ENCODE results near the gene C7orf33. TPM values are rescaled to one million over a fixed set of nuclear protein-coding genes. Genes with fewer than 3 reads are reported as not detected.

C7orf33 gene
- total and polyA plus RNA-seq, 8 donors, result not detected

DNA sequence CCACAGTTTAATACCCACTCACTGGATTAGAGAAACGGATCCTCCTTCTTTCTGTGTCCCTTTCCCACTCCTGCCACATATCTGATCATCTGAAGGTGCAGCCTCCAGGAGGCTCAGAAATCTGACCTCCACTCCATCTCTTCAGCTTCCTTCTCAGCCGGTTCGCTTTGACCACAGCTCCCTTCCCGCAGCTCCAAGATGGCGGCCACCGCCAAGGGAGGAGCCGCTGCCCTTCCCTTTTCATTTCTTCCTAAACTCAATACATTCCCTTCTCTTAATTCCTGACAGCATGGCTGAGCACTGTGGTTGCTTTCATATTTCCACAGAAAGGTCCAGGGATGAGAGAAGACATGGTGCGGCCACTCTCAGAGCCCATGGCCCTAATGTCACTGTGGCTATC lies 43.7 kb upstream of the C7orf33 start:
- Histone ChIP-seq H3K36me3 (no peaks in the 10 kb centered on the region), H3K4me3 (no peak overlapping the region), H3K27ac (no peak overlapping the region), H3K4me1 (no peaks in the 10 kb centered on the region), H3K27me3 (no peaks in the 10 kb centered on the region), H3K9me3 (peaks cover 0 to 3% of the 10 kb centered on the region in 2 donors)
- DNase-seq, result no peak
- no peak for ATAC-seq
- intact Hi-C loops (cut with DNase I), result no loop called here
- no peak for TF ChIP-seq CTCF (IDR thresholded peaks at IDR 0.05)

DNA sequence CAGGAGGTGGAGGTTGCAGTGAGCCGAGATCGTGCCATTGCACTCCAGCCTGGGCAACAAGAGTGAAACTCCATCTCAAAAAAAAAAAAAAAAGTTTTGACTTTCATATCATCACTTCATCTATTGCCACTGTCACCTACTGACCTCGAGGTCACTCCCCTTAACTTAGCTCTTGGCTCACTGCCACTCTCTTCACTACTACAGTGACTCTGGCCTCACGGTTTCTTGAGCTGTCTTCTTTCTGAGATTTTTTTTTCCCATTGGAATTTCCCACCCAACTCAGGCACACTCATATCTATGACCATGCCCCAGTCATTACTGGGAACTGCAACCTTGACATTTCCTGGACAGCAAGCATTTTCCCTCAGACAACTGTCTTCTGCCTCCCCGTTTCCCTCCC lies 42.6 kb upstream of the C7orf33 start:
- intact Hi-C loops (cut with DNase I), result no loop called here
- no peaks in the 10 kb centered on the region for H3K4me1 ChIP-seq

DNA sequence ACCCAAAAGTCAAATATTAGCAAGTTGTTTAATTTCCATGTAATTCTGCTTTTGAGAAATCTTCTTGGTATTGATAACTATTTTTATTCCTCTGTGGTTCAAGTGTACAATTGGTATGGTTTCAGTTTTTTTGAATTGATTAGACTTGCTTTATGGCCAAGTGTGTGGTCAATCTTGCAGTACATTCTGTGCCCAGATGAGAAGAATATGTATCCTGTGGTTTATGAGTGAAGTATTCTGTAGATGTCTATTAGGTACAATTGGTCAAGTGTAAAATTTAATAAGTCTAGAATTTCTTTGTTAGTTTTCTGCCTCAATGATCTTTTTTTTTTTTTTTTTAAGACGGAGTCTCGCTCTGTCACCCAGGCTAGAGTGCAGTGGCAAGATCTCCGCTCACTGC lies 36.6 kb upstream of the C7orf33 start:
- intact Hi-C loops (cut with DNase I), result no loop called here

More for the DNA sequence above, 42.6 kb upstream of the C7orf33 start:
- Histone ChIP-seq H3K27ac (no peak overlapping the region), H3K27me3 (no peaks in the 10 kb centered on the region), H3K4me3 (no peak overlapping the region), H3K36me3 (no peaks in the 10 kb centered on the region), H3K9me3 (peaks cover 0 to 3% of the 10 kb centered on the region in 2 donors)
- no peak for TF ChIP-seq CTCF (IDR thresholded peaks at IDR 0.05)
- DNase-seq (no peak), ATAC-seq (no peak)

GRCh38 chr7:148556892-148557291 lies 33.7 kb upstream of the C7orf33 start:
- ATAC-seq, result peak; percentile 88
- Histone ChIP-seq H3K4me1 (no peaks in the 10 kb centered on the region), H3K27ac (no peak overlapping the region), H3K27me3 (no peaks in the 10 kb centered on the region), H3K9me3 (no peaks in the 10 kb centered on the region), H3K4me3 (no peak overlapping the region), H3K36me3 (no peaks in the 10 kb centered on the region)
- peak in 1 of 4 donors; percentile 43 for DNase-seq
- intact Hi-C loops (cut with DNase I), result no loop called here
- no peak for TF ChIP-seq CTCF (IDR thresholded peaks at IDR 0.05)

More for the DNA sequence above, 36.6 kb upstream of the C7orf33 start:
- Histone ChIP-seq H3K9me3 (peaks cover 0 to 3% of the 10 kb centered on the region in 2 donors), H3K4me1 (no peaks in the 10 kb centered on the region), H3K27ac (no peak overlapping the region), H3K4me3 (no peak overlapping the region), H3K36me3 (no peaks in the 10 kb centered on the region), H3K27me3 (no peaks in the 10 kb centered on the region)
- ATAC-seq (no peak), DNase-seq (no peak)
- TF ChIP-seq CTCF (IDR thresholded peaks at IDR 0.05), result no peak

DNA sequence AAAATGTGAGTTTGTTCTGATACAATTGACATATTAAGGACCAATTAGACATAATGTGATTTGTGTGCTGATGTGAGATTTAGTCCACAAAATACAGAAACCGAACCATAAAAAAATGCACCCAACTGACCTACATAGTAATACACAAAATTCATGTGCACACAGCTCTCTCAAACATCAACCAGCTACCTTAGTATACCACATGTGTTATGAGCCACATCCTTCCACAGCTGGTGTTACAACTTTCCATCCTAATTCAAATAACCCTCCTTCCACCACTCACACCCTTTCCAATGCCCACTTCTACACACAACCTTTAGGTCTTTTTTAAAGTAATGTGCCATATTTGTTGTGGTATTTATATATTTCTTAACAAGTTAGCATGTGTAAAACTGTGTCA lies 31.7 kb upstream of the C7orf33 start:
- intact Hi-C loops (cut with DNase I), result no loop called here
- H3K9me3 ChIP-seq, result no peaks in the 10 kb centered on the region
- H3K36me3 ChIP-seq, result no peaks in the 10 kb centered on the region
- DNase-seq (no peak), ATAC-seq (no peak)
- H3K27ac ChIP-seq, result no peak overlapping the region
- TF ChIP-seq CTCF (IDR thresholded peaks at IDR 0.05), result no peak
- H3K4me1 ChIP-seq, result peaks cover 0 to 4% of the 10 kb centered on the region in 2 donors
- H3K4me3 ChIP-seq, result no peak overlapping the region
- no peaks in the 10 kb centered on the region for H3K27me3 ChIP-seq
